GM21447 (cell line): ENCODE measurements around the gene NCOR1.
"Not testable (repeated sequence)": the region's sequence is repeated elsewhere in the genome, so short reads cannot be mapped to it uniquely, and the experiment has no call there.

ENCODE experiments used
- ATAC-seq: cut with Tn5 transposase; IDR thresholded peaks from one replicate; pipeline ENCODE4 v1.9.1; 2021; ENCODE audit not compliant: unreplicated experiment

Gene NCOR1

GRCh38 chr17:16215965-16216316 lies 607 bp upstream of the NCOR1 start:
- peak; percentile 11 for ATAC-seq

- peak; percentile 35 for ATAC-seq
Observed at GRCh38 chr17:16215002-16215272, 397 bp downstream of the NCOR1 start.

- no peak for ATAC-seq
Observed at GRCh38 chr17:16214190-16215001, 938 bp downstream of the NCOR1 start.

GRCh38 chr17:16212793-16213192 lies 2.5 kb downstream of the NCOR1 start:
- ATAC-seq = no peak

GRCh38 chr17:16211590-16211989 lies 3.7 kb downstream of the NCOR1 start:
- no peak for ATAC-seq

GRCh38 chr17:16204763-16205162 lies 10.6 kb downstream of the NCOR1 start:
- ATAC-seq = not testable (repeated sequence)

- not testable (repeated sequence) for ATAC-seq
Observed at GRCh38 chr17:16202554-16203500, 12.5 kb downstream of the NCOR1 start.

- ATAC-seq = not testable (repeated sequence)
Observed at GRCh38 chr17:16201693-16202131, 13.6 kb downstream of the NCOR1 start.

GRCh38 chr17:16199093-16199492 lies 16.2 kb downstream of the NCOR1 start:
- ATAC-seq = no peak

GRCh38 chr17:16197276-16197675 lies 18.1 kb downstream of the NCOR1 start:
- ATAC-seq = no peak

GRCh38 chr17:16194307-16194835 lies 21.0 kb downstream of the NCOR1 start:
- ATAC-seq = not testable (repeated sequence)

GRCh38 chr17:16191604-16192003 lies 23.7 kb downstream of the NCOR1 start:
- no peak for ATAC-seq

GRCh38 chr17:16190703-16191360 lies 24.5 kb downstream of the NCOR1 start:
- no peak for ATAC-seq

GRCh38 chr17:16189791-16190348 lies 25.5 kb downstream of the NCOR1 start:
- ATAC-seq = no peak

- ATAC-seq = no peak
Observed at GRCh38 chr17:16187642-16188041, 27.7 kb downstream of the NCOR1 start.

- ATAC-seq = no peak
Observed at GRCh38 chr17:16181581-16181980, 33.8 kb downstream of the NCOR1 start.

- ATAC-seq = no peak
Observed at GRCh38 chr17:16178836-16179235, 36.5 kb downstream of the NCOR1 start.

- no peak for ATAC-seq
Observed at GRCh38 chr17:16171613-16172012, 43.7 kb downstream of the NCOR1 start.

GRCh38 chr17:16166766-16167165 lies 48.6 kb downstream of the NCOR1 start:
- not testable (repeated sequence) for ATAC-seq

- ATAC-seq = no peak
Observed at GRCh38 chr17:16158714-16159113, 56.6 kb downstream of the NCOR1 start.

- no peak for ATAC-seq
Observed at GRCh38 chr17:16155536-16155935, 59.8 kb downstream of the NCOR1 start.
